H1 (cell line): ENCODE results near the gene ZNF786. TPM values are rescaled to one million over a fixed set of nuclear protein-coding genes. Genes with fewer than 3 reads are reported as not detected.

ENCODE experiments used
- KDM1A ChIP-seq: fragments of 200-600, 300-600 bp; sonication (generic); IDR thresholded peaks from 2 replicates; pipeline ENCODE4 v1.7.1; 2016; ENCODE audit warnings: mild to moderate bottlenecking, low read length, borderline replicate concordance
- TCF12 ChIP-seq: IDR thresholded peaks from 2 replicates; pipeline ENCODE4 v1.6.1; 2011; ENCODE audit warnings: low read depth, mild to moderate bottlenecking, low read length
- polyA plus RNA-seq, 7 experiments: library from polyadenylated mRNA; depleted of rRNA in 3 of 7; stranded (reverse) in 5 of 7; unstranded in 2 of 7; fragments of >200 nt in 5 of 7; fragments of 200-250 nt in 2 of 7; gene quantifications; 1 replicate in 5 of 7; 2 replicates in 1 of 7; 4 replicates in 1 of 7; pipeline versions ENCODE4 v1.2.1 to v1.2.3, GENCODE V29; 2011 to 2013; ENCODE audit warnings: missing spikeins in 2 of 7, mixed read lengths in 2 of 7
- total RNA-seq: library from RNA; stranded (reverse); fragmentation: NEBNext Ultra II Directional; extraction: Animal tissue kit (Norgen Biotek cat#: 25700); gene quantifications from 2 replicates; pipeline ENCODE4 v1.2.1, GENCODE V29; 2021

The ZNF786 gene
- total and polyA plus RNA-seq, 2 of the 8 experiments (the other 6 are each of a cell fraction or from before 2014, with no cell fraction given): 7.7 to 16.3 TPM

DNA sequence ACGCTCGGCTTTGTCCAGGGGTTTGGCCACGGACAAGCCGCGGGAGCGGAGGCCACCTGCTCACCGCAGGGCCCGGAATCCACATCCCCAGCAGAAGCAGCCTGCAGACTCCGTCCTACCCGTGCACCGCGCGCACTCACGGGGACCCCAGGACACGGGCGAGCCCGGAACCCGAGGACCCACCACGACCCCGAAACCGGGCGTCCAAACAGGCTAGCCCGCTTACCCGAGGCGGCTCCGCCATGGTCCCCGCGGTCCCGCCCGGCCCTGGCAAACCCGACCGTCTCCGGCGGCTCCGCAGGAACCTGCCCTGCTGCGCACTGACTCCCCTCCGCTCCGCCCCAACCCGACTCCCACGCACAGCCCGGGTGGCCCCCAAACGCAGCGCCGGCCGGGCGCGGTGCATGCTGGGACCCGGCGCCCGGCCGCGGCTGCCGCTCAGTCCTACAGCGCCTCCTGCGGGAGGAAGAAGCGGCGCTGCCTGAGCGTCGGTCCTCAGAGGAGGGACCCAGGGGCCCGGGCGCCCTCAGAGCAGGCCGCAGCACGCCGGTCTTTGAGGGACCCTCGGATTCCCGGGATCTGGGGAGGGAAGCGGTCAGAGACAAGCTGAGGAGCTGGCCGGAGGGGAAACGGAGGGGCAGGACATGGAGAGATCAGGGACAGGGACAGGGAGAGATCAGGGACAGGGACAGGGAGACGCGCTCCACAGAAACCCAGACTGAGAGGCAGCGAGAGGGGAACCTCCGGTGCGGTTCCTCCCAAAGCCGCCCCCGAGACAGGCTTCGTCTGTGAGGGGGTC is at the start of gene ZNF786 (continued):
- TF ChIP-seq KDM1A (peak; percentile 61; the same call in 1 of the 2 replicates), TCF12 (0 out of 2 replicates have a peak, but pooled peaks have one; percentile 12)
